CD14-positive monocyte (primary cell): ENCODE results near the gene DIS3L2. TPM values are rescaled to one million over a fixed set of nuclear protein-coding genes. Genes with fewer than 3 reads are reported as not detected.
"Not testable (repeated sequence)": the region's sequence is repeated elsewhere in the genome, so short reads cannot be mapped to it uniquely, and the experiment has no call there.

Source experiments
- DNase-seq, 3 donors: peaks; one replicate each; pipeline ENCODE4 v3.0.0-alpha.2; 2011 to 2022
- H2AFZ ChIP-seq: 2 replicates; pipeline ENCODE4 v1.6.0; 2012; ENCODE audit warnings: mild to moderate bottlenecking, low read depth, low read length, inconsistent platforms; ENCODE audit not compliant: insufficient read depth, poor library complexity, severe bottlenecking
- H3K27ac ChIP-seq, 2 donors: 1 replicate in 1 of 2; 2 replicates in 1 of 2; pipeline ENCODE4 v1.5.1; 2012 to 2013; ENCODE audit warnings: low read length in 2 of 2, control low read depth in 1 of 2, inconsistent platforms in 1 of 2, low read depth in 1 of 2, mild to moderate bottlenecking in 1 of 2
- H3K27me3 ChIP-seq, 2 donors: one replicate each; pipeline versions ENCODE4 v1.6.0 to v1.6.1; 2011 to 2013; ENCODE audit warnings: low read length in 2 of 2; ENCODE audit not compliant: control insufficient read depth in 2 of 2, insufficient read depth in 2 of 2
- H3K36me3 ChIP-seq, 2 donors: replicated peaks in 1 of 2; 1 replicate in 1 of 2; 2 replicates in 1 of 2; pipeline versions ENCODE4 v1.5.1 to v1.6.1; 2012 to 2013; ENCODE audit warnings: low read length in 2 of 2, control low read depth in 1 of 2, inconsistent platforms in 1 of 2, mild to moderate bottlenecking in 1 of 2; ENCODE audit not compliant: insufficient read depth in 2 of 2, control insufficient read depth in 1 of 2
- H3K4me1 ChIP-seq, 2 donors: 1 replicate in 1 of 2; 2 replicates in 1 of 2; pipeline versions ENCODE4 v1.5.1 to v1.6.1; 2012 to 2013; ENCODE audit warnings: low read length in 2 of 2, control low read depth in 1 of 2, inconsistent platforms in 1 of 2, mild to moderate bottlenecking in 1 of 2, moderate library complexity in 1 of 2; ENCODE audit not compliant: insufficient read depth in 2 of 2, control insufficient read depth in 1 of 2
- H3K4me2 ChIP-seq: replicated peaks from 2 replicates; pipeline ENCODE3; 2012; ENCODE audit warnings: low read length, moderate library complexity, mild to moderate bottlenecking; ENCODE audit not compliant: poor library complexity, severe bottlenecking; ENCODE audit errors: extremely low read depth
- H3K4me3 ChIP-seq, 3 experiments: fragments of 200-600 bp in 1 of 3; sonication (generic) in 1 of 3; replicated peaks in 1 of 3; 1 replicate in 2 of 3; 2 replicates in 1 of 3; pipeline ENCODE4 v1.5.1; 2011 to 2013; ENCODE audit warnings: low read length in 3 of 3, mild to moderate bottlenecking in 3 of 3, control low read depth in 2 of 3, low read depth in 2 of 3, inconsistent platforms in 1 of 3, moderate library complexity in 1 of 3
- H3K79me2 ChIP-seq: 2 replicates; pipeline ENCODE4 v1.6.0; 2012; ENCODE audit warnings: mild to moderate bottlenecking, control low read depth, inconsistent platforms, low read length, moderate library complexity; ENCODE audit not compliant: insufficient read depth
- H3K9ac ChIP-seq: 2 replicates; pipeline ENCODE4 v1.6.0; 2017; ENCODE audit warnings: low read length, mild to moderate bottlenecking; ENCODE audit not compliant: insufficient read depth, poor library complexity, severe bottlenecking
- H3K9me3 ChIP-seq, 2 donors: replicated peaks in 1 of 2; 1 replicate in 1 of 2; 2 replicates in 1 of 2; pipeline versions ENCODE4 v1.5.1 to v1.6.1; 2012 to 2013; ENCODE audit warnings: low read length in 2 of 2, control low read depth in 1 of 2; ENCODE audit not compliant: control insufficient read depth in 1 of 2, insufficient read depth in 1 of 2
- H4K20me1 ChIP-seq: 2 replicates; pipeline ENCODE4 v1.6.0; 2012; ENCODE audit warnings: mild to moderate bottlenecking, low read length, control low read depth, moderate library complexity; ENCODE audit not compliant: insufficient read depth
- H3K27ac Mint-ChIP-seq, 7 donors: one replicate each; pipeline ENCODE4 v1.8.0; 2020; ENCODE audit warnings: mild to moderate bottlenecking in 7 of 7, mixed read lengths in 7 of 7, moderate library complexity in 6 of 7, inconsistent platforms in 2 of 7
- H3K27me3 Mint-ChIP-seq, 3 donors: one replicate each; pipeline ENCODE4 v1.8.0; 2021 to 2022; ENCODE audit warnings: low read depth in 3 of 3, mild to moderate bottlenecking in 3 of 3, mixed read lengths in 3 of 3, moderate library complexity in 3 of 3, inconsistent platforms in 1 of 3
- H3K36me3 Mint-ChIP-seq, 2 donors: one replicate each; pipeline ENCODE4 v1.8.0; 2020; ENCODE audit warnings: mixed read lengths in 2 of 2, inconsistent platforms in 1 of 2, mild to moderate bottlenecking in 1 of 2
- H3K4me1 Mint-ChIP-seq: one replicate; pipeline ENCODE4 v1.8.0; 2020; ENCODE audit warnings: mild to moderate bottlenecking, mixed read lengths
- H3K4me3 Mint-ChIP-seq, 2 donors: one replicate each; pipeline ENCODE4 v1.8.0; 2020; ENCODE audit warnings: mild to moderate bottlenecking in 2 of 2, mixed read lengths in 2 of 2, moderate library complexity in 1 of 2
- H3K9me3 Mint-ChIP-seq, 7 donors: one replicate each; pipeline ENCODE4 v1.8.0; 2020 to 2022; ENCODE audit warnings: mixed read lengths in 7 of 7, mild to moderate bottlenecking in 6 of 7, moderate library complexity in 6 of 7, inconsistent platforms in 2 of 7
- WGBS: methylation state at CpG from one replicate; pipeline ENCODE4 v1.1.5; 2013; ENCODE audit warnings: missing lambda C conversion rate; ENCODE audit not compliant: insufficient coverage; 5-methylcytosine and 5-hydroxymethylcytosine counted together
- intact Hi-C, 2 donors: fragments of 100-400 bp; cut with micrococcal nuclease; formaldehyde crosslinking; loops; one replicate each; pipeline versions ENCODE4 v1.15.0 to v1.15.1; 2023
- polyA plus RNA-seq, 3 donors: library from polyadenylated mRNA; depleted of rRNA in 1 of 3; unstranded in 2 of 3; stranded (reverse) in 1 of 3; fragments of 300-500 nt in 2 of 3; fragments of >200 nt in 1 of 3; fragmentation: Illumina TruSeq in 2 of 3; gene quantifications; 1 replicate in 2 of 3; 2 replicates in 1 of 3; pipeline ENCODE4 v1.2.3, GENCODE V29; 2012 to 2021
- TF ChIP-seq, protein P1 (sequence below): fragments of 200-600 bp; IDR thresholded peaks from one replicate; pipeline ENCODE4 v1.8.0; 2022; ENCODE audit warnings: antibody characterized with exemption, mild to moderate bottlenecking

DIS3L2 gene
- polyA plus RNA-seq, 3 donors, result 6.0 to 21.7 (median 6.4) TPM

- H3K36me3 ChIP-seq, H3K9me3 ChIP-seq, DNase-seq, H3K27me3 ChIP-seq, H3K4me3 ChIP-seq, H4K20me1 ChIP-seq, H3K9me3 Mint-ChIP-seq, H3K4me3 Mint-ChIP-seq, intact Hi-C loops, H3K79me2 ChIP-seq, H3K4me1 ChIP-seq, H3K9ac ChIP-seq, H3K4me1 Mint-ChIP-seq, H3K27me3 Mint-ChIP-seq, H3K4me2 ChIP-seq, H3K27ac ChIP-seq, H2AFZ ChIP-seq: not testable (repeated sequence)
- H3K27ac Mint-ChIP-seq, result peak overlapping the region in 3 of 7 donors; percentile 33 to 72 (median 57)
- 95% methylated on average over 6 of the region's 26 CpGs for WGBS
- peaks cover 4 to 14% of the 10 kb centered on the region in 2 donors for H3K36me3 Mint-ChIP-seq
Observed at GRCh38 chr2:232332244-232332939, 370.9 kb downstream of the DIS3L2 start.

GRCh38 chr2:232332940-232333259 lies 371.4 kb downstream of the DIS3L2 start:
- Mint-ChIP-seq H3K4me1 (no peaks in the 10 kb centered on the region), H3K36me3 (peaks cover 4 to 14% of the 10 kb centered on the region in 2 donors), H3K27me3 (peaks cover 0 to 2% (median 1%) of the 10 kb centered on the region in 3 donors), H3K4me3 (no peak overlapping the region), H3K9me3 (no peaks in the 10 kb centered on the region), H3K27ac (no peak overlapping the region)
- Histone ChIP-seq H3K27ac (no peak overlapping the region), H3K4me1 (no peaks in the 10 kb centered on the region), H3K9me3 (no peaks in the 10 kb centered on the region), H3K36me3 (peaks cover 0 to 4% of the 10 kb centered on the region in 2 donors), H3K9ac (no peak overlapping the region), H2AFZ (no peak overlapping the region), H3K4me2 (no peak overlapping the region), H3K27me3 (no peaks in the 10 kb centered on the region), H3K4me3 (no peak overlapping the region), H4K20me1 (no peaks in the 10 kb centered on the region), H3K79me2 (no peaks in the 10 kb centered on the region)
- intact Hi-C loops, result no loop called here
- no peak for DNase-seq
- no CpG with 5 or more reads among the region's 10 CpGs for WGBS
- TF ChIP-seq, protein P1, sequence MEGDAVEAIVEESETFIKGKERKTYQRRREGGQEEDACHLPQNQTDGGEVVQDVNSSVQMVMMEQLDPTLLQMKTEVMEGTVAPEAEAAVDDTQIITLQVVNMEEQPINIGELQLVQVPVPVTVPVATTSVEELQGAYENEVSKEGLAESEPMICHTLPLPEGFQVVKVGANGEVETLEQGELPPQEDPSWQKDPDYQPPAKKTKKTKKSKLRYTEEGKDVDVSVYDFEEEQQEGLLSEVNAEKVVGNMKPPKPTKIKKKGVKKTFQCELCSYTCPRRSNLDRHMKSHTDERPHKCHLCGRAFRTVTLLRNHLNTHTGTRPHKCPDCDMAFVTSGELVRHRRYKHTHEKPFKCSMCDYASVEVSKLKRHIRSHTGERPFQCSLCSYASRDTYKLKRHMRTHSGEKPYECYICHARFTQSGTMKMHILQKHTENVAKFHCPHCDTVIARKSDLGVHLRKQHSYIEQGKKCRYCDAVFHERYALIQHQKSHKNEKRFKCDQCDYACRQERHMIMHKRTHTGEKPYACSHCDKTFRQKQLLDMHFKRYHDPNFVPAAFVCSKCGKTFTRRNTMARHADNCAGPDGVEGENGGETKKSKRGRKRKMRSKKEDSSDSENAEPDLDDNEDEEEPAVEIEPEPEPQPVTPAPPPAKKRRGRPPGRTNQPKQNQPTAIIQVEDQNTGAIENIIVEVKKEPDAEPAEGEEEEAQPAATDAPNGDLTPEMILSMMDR, result no peak
